HG03565 (cell line): ENCODE measurements around the gene CDH20.

Source experiments
- ATAC-seq: cut with Tn5 transposase; IDR thresholded peaks from one replicate; pipeline ENCODE4 v1.9.1; 2021; ENCODE audit warnings: mild to moderate bottlenecking, moderate library complexity; ENCODE audit not compliant: unreplicated experiment

The CDH20 gene

DNA sequence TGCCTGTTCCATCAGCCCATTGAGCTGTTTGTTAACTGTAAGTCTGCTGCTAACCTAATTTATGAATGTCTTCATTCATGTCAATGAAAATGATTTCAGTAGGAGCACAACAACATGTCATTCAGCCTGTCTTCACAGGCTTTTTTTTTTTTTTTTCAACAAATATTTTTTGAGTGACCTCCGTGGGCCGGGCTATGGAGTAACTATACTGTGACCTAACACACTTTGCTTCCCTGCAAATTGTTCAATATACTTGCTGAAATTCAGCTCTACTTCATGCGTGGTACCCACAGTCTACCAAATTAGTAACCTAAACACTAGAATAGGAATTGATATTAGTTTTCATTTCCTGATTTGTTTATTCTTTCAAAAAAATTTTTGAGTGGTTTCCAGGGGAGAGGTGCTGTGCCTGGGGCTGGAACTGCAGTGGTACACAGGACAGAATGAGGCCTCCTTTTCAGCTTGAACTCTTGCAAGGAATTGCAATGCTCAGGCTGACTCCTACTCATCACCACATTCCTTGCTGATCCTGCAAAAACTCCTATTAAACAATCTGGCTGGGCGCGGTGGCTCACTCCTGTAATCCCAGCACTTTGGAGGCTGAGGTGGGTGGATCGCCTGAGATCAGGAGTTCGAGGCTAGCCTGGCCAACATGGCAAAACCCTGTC, 87.1 kb downstream of the CDH20 start:
- ATAC-seq = no peak

DNA sequence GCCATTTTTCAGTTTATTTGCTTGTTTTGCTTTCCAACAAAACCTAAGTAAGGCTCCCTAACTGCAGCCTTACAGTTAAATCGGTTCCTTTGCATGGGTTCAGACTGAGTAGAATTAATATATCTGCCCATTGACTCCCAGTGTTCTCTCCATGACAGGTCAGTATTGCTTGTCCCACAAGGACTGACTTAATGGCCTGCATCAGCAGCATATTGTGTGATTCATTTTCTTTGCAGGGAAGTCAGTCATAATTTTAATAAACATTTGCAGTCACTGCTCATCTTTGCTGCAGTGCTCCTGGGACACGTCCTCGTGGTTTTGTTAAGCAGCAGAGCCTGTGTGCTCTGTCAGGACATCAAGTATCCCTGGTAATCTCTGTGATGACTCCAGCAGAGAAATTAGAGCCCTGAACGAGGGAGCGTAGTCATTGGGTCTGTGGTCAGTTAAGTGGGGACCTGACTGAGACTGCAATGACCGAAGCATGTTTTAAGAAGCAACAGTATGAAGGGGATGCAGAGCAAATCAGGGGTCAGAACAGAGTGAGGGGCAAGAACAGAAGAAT, 93.3 kb downstream of the CDH20 start:
- no peak for ATAC-seq

DNA sequence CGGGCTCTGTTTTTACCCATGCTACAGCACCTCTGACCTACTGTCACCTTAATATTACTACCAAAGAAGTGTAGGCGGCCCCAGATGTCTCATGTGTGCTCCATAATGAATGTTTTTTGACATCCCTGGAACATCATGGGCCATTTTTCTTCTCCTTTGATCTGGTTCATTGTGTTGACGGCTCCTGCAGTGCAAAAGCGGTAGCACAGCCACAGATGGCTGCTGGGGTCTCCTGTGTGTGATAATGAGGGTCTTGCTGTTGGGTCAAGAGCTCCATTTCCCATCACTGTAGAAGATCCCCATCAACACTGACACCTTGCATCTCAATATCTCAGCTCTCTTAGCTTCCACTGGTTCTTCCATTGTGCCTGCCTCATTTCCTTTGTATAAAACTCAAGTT, 95.0 kb downstream of the CDH20 start:
- ATAC-seq = no peak

GRCh38 chr18:61432590-61432989, 99.4 kb downstream of the CDH20 start:
- ATAC-seq = no peak

DNA sequence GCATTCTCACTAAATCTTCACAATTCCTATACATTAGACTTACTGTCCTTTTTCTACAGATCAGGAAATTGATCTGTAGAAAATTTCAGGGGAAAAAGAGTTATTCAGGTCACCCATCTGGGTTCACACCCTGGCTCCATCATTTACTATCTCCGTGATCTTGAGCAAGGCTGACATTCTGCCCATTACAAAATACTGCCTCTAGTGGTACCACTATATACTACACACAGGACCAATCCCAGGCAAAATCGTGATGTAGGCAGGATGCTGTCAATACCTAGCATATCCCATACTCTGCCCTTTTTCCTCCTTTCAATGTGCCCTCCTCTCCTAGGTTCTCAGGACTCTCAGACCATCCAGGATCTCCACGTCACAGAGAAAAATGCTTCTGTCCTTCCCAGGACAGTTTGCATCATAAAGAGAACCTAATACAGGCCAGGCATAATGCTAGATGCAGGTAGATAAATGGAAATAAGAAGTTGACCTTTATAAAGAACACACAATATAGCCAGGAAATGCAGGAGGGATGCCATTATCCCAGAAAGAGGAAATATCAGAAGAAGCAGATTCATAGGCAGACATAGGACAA, 101.9 kb downstream of the CDH20 start:
- ATAC-seq = peak; percentile 88

- ATAC-seq = no peak
These were observed 110.0 kb downstream of the CDH20 start for GRCh38 chr18:61443081-61443725.

- ATAC-seq = peak; percentile 79
These were observed 115.1 kb downstream of the CDH20 start for GRCh38 chr18:61448316-61448715.

GRCh38 chr18:61459896-61460648, 126.8 kb downstream of the CDH20 start:
- ATAC-seq = no peak

GRCh38 chr18:61464551-61465142, 131.4 kb downstream of the CDH20 start:
- no peak for ATAC-seq

DNA sequence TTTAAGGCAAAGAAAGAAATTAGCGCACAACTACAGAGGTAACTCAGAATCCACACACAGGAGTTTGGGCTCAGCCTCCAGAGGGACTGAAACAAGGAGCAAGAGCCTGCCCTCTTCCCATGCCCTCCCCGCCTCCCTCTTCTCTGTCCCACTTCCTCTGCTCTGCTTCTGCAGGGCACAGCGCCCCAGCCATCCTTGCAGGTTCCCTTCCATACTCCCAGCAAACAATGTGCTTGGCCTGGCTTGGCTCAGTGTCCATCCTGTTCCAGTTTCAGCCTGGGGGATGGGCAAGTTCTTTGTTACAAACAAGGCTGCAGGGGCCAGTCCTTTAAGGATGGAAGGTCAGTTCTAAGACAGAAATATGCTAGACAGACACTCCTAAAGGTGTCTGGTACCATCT, 133.5 kb downstream of the CDH20 start:
- ATAC-seq = no peak

DNA sequence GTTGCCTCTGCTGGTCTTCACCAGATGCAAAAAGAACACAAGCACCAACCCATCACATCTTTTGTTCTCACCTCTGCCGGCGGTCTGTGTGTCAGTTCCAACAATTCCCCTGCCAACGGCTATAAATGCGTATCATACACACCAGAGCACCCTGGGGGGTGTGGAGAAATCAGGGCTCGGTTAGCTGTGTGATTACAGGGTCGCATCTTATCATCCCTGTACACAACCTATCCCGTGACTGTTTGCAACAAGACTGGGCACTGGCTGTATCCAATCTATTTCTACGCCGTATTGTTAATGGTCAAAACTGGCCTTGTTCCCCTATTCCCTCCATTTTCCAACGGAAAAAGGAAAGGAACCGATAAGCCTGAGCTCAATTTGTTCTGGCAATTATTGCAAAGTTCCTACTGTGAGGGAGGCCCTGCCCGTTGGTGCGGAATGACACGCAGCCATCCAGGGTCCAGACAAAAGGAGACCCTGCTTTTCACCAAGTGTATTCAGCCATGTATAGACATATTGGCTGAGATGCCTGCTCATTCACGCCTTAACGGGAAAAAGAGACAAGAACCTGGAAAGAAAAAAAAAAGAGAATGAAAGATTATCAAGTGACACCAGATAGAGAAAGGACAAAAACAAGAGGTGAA, 136.9 kb downstream of the CDH20 start:
- no peak for ATAC-seq

GRCh38 chr18:61471541-61471940, 138.3 kb downstream of the CDH20 start:
- no peak for ATAC-seq

- no peak for ATAC-seq
These were observed 138.7 kb downstream of the CDH20 start for GRCh38 chr18:61471942-61472341.

- no peak for ATAC-seq
These were observed 141.1 kb downstream of the CDH20 start for GRCh38 chr18:61474341-61474740.

- no peak for ATAC-seq
These were observed 141.7 kb downstream of the CDH20 start for GRCh38 chr18:61474918-61475317.

GRCh38 chr18:61475931-61476330, 142.7 kb downstream of the CDH20 start:
- no peak for ATAC-seq

- no peak for ATAC-seq
These were observed 156.1 kb downstream of the CDH20 start for GRCh38 chr18:61489334-61489733.

- ATAC-seq = no peak
These were observed 163.1 kb downstream of the CDH20 start for GRCh38 chr18:61496374-61496773.

DNA sequence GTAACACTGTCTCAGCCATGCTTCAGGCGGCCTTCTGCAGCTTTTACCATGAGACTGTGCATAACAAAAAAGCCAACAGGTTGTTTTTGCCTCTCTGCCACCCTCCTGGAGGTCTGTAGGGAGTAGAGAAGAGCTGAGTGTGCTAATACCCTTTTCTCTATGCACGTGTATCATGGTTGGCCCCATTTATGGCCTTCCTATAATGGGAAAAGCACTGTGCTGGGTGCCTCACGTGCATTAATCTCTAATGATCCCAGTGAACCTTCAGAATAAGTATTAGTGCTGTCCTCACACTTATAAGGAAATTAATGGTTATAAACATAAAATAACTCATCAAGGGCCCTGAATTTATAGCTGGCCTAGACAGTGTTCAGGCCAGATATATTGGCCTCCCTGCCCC, 164.2 kb downstream of the CDH20 start:
- ATAC-seq = no peak

DNA sequence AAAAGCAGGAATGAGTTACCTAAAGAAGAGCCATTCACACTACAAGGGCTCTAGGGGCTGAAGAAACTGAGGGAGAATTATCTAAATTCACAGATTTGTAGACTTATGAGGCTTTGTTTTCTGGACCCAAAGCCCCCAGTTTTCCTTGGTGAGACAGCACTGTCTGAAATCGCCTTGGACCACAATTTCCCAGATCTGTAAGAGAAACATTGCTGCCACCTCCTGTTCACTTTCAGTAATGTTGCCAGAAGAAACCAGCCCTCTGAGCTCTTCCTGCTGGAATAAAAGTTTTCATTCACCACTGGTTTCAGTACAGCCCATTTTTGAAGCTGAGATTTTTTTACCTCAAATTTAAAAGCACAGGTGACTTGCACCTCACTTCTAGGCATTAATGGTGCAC, 169.2 kb downstream of the CDH20 start:
- no peak for ATAC-seq

DNA sequence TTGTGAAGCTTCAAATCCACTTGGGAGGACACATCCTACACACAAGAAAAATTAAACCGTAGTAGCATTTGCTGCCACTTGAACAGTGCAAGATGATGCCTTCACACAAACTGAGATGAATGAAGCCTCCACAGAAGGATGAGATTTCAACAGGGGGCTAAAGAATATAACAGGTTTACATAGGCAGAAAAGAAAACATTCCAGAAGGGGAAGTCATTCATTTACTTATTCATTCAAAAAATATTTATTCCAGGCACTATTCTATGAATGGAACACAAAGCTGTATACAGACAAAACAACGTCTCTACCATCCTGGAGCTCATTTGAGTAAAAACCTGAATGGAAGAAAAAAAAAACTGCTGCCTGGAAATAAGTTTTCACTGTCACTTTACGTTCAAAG, 170.5 kb downstream of the CDH20 start:
- ATAC-seq = no peak
